ENCODE results near the gene CDH13.

Gene CDH13

DNA sequence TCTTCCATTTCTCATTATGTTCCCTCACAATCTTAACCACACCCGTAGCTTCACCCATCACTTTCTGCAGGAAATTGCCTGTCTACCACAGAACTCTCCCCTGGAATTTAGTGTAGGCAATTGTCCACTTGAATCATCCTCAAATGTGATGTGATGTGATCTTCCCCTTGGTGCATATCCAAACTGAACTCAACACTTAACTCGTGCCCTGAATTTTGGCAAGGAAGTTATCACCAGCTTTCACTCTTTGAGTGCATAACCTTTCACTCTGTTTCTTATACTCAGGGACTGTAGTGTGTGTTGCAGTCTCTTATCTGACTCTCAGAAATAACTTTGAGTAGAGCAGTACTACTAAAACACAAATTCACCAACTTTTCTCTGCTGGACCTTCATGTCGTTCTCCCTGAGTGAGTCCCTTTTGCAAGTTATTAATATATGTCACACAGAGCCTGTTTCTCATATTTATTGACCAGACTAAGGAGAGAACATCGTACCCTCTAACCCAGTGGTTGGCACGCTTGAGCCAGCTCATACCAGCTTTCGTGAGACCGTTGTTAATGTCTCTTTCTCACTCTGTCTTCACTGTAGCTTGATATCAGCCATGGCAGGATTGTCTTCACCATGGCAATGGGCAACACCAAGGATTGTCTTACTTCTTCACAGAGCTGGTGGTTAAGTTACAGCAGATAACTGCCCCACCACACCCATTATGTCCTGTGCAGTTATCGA lies 622.1 kb downstream of the CDH13 start:
- no peak for DNase-seq (ENCODE audit: low spot score)

DNA sequence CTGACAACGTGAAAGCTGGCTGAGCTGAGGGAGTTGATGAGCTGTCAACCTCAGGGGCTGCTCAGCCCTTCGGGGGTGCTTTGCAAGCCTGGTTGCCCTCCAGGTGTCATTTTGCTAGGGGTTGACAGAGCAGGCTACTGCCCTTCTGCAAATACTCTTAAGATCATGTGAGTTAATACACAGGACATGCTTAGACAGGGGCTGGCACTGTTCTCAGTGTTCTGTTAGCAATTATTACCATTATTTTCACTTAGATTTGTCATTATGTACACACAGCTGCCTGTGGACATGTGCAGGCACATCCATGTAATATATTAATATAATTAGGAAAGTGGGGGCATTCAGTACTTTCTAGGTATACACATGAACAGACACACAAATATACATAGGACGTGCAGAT lies 626.8 kb downstream of the CDH13 start:
- DNase-seq (ENCODE audit: low spot score) = no peak

DNA sequence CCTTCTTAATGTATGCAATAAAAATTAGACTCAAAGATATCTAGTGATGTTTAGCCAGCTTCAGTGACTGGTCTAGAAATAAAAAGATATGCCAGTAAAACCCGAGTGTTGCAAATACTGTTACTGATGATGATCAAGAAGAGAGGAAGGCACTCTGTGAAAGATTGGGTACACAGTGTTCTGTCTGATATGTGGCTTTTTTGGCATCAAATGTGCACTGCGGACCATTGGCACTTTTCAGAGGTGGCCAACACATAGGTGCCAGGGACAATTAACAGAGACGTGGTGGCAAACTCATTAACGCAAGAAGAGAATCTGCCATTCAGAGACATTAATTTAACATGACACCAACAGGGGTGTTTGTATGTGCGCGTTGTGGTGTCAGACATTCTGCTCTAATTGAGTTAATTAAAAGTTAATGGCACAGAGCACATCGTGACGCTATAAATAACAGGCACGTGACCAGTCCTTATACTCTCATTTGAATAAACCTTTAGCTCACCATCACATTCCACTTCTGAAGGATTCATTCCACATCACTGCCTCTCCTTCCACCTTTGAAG lies 631.7 kb downstream of the CDH13 start:
- no peak for DNase-seq (ENCODE audit: low spot score)

DNA sequence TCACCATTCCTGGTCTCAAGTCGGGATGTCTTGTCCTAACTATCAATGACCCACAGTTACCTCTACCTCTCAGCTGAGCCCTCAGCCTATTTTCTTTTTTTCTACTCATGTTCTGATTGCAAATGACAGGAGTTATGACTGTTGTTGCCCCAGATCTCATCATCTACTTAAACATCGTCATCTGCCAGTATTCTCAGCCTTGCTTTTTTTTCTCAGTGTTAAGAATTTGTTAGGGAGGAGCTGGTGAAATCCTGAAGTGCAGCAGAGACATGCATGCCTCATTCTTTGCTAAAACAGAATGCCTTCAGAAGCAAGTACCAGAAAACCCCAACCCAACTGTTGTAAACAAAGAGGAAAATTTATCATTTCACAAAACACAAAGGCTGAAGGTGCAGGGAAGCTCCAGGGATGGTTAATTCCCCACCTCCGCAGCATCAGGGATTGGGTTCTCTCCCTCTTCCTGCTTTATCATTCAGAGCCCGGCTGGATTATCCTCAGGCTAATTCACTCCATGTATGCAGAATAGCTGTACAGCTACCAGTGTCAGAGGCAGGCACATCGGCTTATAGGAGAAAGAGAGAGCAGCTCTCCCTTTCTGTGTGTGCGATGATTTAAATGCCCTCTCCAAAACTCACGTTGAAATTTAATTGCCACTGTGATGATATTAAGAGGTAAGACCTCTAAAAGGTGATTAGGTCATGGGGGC lies 640.2 kb downstream of the CDH13 start:
- no peak for DNase-seq (ENCODE audit: low spot score)

DNA sequence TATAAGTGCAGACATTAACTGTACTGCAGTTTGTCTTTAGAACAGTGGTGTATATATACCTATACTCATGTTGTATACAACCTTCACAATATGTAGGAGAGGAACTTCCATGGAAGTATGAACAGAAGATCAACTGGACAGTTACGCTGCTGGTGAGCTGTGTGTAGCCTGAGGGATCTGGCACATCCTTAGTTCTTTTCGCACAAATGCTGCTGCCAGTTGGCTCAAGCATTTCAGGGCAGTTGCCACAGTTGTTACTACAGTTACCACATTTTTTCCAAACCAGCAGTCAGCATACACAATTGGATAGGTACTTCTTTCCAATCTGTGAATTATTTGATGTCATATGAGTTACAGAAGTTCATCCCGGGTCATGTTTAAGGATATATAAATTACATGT lies 641.4 kb downstream of the CDH13 start:
- no peak for DNase-seq (ENCODE audit: low spot score)

DNA sequence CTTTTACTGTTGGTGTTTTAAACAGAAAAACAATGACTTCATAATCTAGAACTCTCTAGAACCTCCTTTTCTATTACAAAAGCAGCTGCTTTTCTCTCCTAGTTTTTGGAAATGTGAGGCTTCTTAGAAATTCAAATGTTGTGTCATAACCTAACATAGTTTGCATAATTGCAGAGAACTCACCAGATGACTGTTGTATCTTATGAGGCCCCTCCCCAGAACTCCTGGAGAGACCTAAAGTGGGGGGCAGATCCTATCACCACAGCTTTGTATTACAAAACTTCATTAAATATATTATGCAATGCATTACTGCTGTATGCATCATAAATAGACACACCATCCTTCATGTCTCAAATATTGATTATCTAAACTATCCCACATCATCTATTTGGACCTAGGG lies 642.3 kb downstream of the CDH13 start:
- DNase-seq (ENCODE audit: low spot score) = no peak

DNA sequence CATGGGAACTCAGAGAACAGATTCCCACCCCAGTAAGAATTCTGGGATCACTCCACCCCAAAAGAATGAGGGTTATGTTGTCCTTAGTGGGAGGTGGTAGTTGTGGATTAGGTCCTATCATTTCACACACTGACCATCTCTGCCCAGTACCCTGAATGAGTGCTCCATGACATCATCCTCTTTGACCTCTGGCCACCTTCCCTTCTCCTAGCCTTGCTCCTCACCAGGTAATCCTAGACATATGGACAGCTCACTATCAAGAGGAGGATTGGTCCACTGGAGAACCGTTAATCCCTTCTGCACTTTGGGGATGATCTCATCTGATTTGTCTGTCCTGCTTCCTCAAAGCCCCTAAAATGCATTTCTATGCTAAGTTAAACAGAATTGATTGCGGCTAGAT lies 642.8 kb downstream of the CDH13 start:
- DNase-seq (ENCODE audit: low spot score) = no peak

DNA sequence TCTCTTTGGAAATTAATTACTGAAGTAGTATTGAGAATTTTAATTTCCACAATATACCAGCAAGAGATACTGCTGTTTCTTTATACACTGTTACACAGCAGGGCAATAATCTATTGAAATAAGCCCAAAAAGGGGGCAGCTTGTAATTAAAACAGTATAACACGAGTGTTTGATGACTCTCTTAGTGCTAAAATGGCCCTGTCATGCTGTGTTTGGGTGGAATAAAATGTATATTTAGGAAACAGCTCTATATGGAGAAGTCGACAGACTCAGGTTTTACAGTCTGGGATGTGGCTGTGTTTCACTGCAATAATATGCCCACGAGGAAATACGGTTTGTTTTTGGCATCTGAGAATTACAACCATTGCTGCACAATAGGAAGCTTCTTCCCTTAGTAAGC lies 643.3 kb downstream of the CDH13 start:
- no peak for DNase-seq (ENCODE audit: low spot score)

DNA sequence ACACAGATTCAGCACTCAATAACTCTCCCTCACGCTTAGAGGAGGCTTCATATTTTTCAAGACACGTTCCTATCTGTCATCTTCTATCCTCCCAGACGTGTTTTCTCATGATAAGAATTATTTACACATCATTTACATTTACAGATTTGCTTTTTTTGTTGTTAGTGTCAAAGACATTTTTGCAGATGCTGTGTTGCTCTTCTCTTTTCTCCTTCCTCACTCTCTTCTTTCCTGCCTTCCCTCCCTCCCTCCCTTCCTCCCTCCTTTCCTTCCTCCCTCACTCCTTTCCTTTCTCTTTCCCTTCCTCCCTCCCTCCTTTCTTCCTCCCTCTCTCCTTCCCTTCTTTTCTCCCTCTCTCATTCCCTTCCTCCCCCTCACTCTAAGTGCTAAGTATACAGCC lies 643.9 kb downstream of the CDH13 start:
- no peak for DNase-seq (ENCODE audit: low spot score)

DNA sequence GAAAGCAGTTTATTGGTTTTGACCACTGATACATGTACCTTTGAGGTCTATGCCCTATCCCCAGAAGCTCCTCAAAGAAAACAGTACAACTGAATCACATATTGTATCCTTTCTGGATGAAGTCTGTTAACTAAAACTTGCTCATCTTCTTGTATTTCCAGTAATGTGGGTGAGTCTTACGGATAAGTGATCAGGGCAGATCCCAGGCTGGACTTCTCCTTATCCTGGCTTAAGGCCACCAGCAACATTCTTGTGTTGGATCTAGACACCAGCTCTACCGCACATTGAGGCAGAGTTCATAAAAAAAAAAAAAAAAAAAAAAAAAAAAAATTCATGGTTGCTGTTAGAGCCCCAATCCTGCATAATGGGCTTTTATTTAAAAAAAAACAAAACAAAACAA lies 644.4 kb downstream of the CDH13 start:
- no peak for DNase-seq (ENCODE audit: low spot score)

DNA sequence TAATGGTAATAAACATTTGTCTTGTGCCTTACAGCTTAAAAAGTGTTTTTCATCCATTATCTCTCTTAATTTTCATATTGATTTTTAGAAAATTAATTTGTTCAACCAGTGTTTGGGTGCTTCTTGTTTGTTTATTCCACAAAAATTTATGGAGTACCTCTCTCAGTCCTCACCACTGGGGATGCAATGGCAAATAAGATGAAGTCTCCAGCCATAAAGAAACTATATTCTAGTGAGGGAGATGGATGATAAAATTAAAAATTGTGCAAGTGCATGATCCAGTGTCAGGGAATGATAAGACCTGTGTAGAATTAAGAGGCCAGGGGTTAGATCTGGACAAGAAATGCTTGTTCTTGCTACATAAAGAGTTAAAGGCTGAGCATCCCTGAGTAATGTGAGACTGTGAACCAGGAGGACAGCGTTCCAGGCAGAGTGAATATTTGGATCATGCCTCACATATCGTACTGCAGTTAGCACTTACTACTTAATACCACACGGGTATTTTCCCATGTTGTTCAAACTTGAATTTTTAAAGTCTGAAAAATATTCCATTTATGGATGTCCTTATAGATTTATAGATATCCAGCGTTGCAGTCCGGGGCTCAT lies 645.3 kb downstream of the CDH13 start:
- DNase-seq (ENCODE audit: low spot score) = no peak

DNA sequence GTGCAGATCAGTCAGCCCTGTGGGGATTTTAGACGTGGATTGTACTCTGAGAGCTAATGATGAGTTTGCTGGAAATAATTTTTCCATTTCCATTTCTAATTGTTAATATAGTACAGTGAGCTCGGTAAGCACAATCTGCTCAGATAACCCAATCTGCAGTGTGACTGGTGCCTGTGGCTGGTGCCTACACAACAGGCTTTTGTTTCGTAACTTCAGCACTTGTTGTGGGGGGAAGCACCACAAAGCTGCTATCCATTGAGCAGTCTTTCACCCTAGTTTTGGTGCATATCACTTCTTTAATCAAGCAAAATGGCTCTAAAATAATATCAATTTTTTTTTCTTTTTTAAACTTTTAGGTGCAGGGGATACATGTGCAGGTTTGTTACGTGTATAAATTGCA lies 646.1 kb downstream of the CDH13 start:
- no peak for DNase-seq (ENCODE audit: low spot score)

DNA sequence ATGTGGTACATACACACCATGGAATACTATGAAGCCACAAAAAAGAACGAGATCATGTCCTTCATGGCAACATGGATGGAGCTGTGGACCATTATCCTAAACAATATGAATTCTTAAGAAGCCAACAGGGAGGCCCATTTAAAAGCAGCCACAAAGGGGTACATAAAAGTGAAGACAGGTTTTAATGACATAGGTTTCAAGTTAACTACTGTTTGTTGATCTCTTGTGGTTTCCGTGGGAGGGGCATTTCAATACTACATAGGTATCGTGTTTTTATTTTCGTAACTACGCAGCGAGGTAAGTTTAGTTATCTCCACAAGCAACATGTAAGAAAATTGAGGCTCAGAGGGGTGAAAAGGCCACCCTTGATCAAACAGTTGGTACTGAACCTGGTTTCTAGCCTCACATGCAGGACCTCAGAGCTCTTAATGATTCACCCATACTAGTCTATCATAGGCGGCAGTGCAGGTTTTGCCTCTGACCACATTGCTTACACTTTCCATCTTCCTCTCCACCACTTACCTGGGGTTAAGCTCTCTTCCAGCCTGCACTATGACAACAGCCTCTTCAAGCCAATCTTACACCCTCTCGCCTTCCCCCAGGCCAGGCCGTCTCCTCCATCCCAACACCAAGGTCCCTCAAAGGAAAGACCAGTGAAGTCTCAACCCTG lies 646.9 kb downstream of the CDH13 start:
- DNase-seq (ENCODE audit: low spot score) = no peak

DNA sequence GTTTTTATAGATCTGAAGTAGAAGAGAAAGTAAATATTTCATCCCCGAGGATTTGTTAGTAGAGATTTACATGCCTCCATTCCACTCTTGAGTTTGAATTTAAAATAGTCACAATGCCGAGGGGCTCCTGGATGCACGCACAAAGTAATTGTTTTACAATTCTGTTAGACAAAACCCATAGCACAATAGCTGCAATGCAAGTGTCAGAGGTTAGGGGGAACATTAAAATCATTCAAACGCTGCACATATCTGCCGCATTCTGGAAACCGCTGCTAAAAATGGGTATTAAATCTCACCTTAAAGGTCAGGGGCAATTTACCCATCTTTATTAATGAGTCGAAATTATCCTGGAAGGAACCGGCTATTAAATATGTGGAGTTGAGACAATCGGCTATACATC lies 652.5 kb downstream of the CDH13 start:
- DNase-seq (ENCODE audit: low spot score) = no peak

DNA sequence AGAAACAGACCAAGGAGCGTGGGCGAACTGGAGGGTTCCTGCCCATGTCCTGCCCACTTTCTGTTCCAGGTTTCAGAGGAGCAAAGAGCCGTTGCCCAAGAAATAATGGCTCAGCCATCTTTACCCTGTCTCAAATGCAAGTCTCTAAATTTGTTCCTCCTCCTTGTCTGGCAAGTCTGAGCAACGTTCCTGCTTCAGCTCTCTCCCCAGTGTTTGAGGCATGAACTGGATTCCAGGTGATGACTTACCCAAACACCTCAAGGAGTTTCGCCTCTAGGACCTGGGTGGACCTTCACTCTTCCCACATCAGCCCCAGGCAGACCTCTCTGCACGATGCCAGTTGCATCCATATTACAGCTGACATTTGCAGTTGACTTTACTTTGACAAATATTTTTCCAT lies 659.2 kb downstream of the CDH13 start:
- no peak for DNase-seq (ENCODE audit: low spot score)

DNA sequence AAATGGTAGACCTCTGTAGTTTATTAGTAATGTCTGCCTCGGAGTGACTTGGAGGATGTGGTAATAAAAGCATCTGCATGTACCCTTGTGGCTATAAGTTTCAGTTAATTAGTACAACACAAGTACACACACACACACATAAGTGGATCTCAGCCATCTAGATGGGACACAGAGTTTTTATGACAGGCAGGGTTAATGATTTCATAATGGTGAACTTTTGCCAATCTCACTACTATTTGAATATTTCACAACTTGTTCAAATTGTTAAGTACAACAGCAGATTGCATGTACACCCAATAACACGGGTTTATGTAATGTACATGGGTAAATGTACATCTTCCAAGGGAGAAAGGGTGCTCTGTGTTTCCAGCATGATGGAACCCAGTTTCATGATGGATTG lies 669.7 kb downstream of the CDH13 start:
- no peak for DNase-seq (ENCODE audit: low spot score)

DNA sequence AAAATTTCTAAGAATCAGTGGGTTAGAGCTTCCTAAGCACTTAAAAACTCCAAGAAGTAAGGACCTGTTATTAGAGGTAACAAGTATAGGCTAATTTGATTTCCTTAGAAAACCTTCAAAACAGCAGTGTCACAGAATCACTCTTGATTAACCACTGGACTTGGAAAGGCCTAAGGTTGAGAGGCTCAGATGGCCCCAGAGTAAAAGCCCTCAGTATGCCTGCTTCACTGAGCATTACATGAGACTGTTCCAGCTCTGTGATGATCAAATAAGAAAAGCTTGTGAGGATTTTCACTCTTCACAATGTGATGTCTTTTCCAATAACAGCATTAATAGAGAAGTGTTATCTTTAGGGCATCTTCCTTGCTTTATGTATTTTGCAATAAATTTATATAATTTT lies 671.8 kb downstream of the CDH13 start:
- DNase-seq (ENCODE audit: low spot score) = no peak

DNA sequence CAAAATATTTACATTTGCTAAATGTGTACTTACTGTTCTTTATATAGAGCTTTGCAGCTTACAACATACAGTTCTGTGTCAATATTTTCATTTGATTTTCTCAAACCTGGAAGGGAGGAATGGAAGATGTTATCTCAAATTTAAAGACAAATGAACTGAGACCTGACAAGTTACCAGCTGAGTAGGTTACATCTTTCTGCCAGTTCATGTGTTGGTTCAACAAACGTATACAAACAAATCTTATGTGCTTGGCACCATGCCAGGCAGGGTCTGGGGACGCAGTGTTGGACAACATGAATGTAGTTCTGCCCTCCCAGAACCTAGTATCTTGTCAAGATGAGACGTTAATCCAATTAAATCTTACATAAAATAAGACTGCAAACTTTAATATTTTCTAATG lies 673.6 kb downstream of the CDH13 start:
- DNase-seq (ENCODE audit: low spot score) = no peak

DNA sequence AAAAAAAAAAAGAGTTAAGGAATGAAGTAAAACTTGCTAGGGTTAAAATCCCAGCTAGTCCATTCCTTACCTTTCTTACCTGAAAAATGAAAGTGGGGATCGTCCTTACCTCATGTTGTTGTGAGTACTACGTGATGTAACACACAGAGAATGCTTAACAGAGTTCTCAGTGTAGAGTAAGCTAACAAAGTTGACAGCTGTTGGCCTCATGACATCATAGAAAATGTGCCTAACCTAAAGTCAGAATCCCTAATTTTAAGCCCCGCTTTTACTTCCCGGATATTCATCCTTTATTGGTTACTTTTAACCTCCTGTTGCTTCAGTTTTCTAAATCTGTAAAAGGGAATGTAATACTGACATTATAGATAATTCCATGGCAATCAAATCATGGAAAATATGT lies 675.2 kb downstream of the CDH13 start:
- no peak for DNase-seq (ENCODE audit: low spot score)

DNA sequence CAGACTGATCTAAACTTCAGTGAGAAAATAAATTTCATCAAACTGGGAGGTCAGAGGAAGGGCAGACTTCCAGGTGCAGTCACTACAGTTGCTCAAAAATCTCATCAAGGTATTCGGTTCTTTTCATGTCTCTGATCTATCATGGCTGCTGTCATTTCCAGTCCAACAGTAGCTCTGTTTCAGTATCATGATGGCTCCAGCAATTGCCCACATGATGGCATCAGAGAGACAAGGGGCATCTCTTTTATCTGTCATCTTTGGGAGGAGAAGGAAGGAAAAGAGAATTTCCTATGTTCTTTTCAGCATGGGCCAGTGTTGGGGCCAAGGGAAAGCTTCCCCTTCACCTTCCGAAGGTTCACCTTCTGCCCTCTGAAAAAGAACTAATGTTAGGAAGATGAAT lies 676.1 kb downstream of the CDH13 start:
- DNase-seq (ENCODE audit: low spot score) = no peak

DNA sequence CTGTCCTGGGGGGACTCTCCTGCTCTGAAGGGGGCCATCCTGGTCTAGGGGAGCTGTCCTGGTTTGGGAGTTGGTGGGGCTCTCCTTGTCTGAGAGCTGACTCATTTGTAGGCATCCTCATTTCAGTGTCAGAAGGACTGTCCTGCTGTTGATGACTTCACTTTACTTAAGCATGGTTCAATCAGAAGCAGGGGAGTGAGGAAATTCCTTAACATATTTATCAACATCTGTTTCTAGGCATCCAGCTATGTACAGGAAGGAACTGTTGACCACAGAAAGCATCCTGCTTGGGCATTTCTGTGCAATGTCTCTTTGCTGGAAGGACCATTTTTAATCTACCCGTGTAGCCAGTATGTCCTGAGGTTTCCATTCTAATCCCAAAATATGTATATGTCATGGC lies 678.3 kb downstream of the CDH13 start:
- no peak for DNase-seq (ENCODE audit: low spot score)

DNA sequence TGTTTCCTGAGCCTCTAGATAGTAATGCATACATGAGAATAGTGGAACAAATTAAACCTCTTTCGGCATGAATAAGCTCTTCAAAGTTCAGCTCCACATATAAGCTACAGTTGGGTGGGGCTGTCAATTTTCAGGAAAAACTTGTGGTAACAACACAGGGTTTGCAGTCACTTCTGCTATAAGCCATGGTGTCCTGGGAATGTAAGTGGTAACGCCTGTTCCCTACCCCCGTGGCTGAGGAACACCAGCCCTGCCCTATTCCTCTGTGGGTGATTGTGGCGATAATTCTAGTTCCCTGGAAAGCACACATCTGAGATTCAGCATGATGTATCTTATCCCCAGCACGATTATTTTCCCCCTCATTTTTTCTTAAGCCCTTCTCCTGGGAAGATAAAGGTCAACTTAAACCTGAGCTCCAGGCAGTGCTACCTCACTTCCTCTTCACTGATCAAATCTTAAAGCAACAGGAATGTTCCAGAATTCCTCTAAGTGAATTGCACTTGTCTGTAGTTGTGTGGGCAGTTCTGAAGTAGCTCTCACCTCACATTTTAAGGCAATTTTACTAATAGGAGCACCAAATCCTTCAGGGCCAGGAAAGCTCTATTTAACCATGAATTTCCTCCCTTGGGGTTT lies 680.3 kb downstream of the CDH13 start:
- DNase-seq (ENCODE audit: low spot score) = no peak

All from COLO829 (cell line).